MM.1S (cell line): ENCODE measurements around the gene TUBB4B.

ENCODE experiments used
- EZH2 ChIP-seq: fragments of 300-600 bp; sonication (generic); optimal IDR thresholded peaks from 2 replicates; pipeline ENCODE3; 2017; ENCODE audit warnings: low read depth, mild to moderate bottlenecking, antibody characterized with exemption, low read length, mixed read lengths
- EZH2phosphoT487 ChIP-seq: fragments of 300-600 bp; sonication (generic); IDR thresholded peaks from 2 replicates; pipeline ENCODE4 v1.6.1; 2018; ENCODE audit warnings: antibody characterized with exemption, low read length
- TF ChIP-seq, protein P1 (sequence below): fragments of 300-600 bp; sonication (generic); IDR thresholded peaks from 2 replicates; pipeline ENCODE4 v1.5.1; 2016; ENCODE audit warnings: antibody characterized with exemption, low read length, mixed read lengths

DNA sequence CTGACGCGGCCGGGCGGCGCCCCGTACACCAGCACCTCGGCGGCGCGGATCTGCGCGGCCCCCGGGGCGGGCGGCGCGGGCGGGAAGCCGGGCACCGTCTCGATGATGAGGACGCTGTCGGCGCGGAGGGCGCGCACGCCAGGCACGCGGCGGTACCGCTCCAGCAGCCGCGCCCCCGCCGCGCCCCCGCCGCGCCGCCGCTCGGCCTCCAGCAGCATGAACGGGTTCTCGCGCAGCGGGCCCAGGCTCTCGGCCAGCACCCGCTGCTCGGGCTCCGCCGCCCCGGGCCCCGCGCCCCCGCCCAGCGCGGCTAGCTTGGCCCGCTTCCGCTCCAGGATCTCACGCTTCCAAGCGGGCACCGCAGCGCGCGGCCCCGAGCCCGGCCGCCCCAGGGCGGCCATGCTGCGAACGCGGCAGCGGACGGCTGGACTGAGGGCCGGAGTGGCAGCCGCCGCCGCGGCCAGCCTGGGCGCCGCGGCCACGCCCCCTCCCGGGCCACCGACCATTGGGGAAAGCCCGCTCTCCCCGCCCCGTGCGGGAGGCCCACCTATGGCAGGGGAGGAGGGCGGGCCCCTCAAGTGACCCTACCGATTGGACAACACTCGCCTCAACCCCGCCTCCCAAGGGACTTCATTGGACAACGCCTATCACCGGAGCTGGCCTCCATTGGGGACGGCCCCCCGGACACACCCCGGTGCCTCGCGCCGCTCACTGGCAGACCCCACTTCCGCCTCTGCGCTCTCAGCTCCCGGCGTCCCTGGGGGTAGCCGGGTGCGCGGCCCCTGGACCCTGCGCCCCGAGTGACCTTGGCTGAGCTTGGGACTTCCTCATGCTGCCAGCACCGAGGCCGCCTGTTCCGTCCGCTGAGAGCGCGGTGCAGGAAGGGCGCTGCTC, 40.5 kb upstream of the TUBB4B start, which contains the start of gene TPRN:
- TF ChIP-seq, protein P1, sequence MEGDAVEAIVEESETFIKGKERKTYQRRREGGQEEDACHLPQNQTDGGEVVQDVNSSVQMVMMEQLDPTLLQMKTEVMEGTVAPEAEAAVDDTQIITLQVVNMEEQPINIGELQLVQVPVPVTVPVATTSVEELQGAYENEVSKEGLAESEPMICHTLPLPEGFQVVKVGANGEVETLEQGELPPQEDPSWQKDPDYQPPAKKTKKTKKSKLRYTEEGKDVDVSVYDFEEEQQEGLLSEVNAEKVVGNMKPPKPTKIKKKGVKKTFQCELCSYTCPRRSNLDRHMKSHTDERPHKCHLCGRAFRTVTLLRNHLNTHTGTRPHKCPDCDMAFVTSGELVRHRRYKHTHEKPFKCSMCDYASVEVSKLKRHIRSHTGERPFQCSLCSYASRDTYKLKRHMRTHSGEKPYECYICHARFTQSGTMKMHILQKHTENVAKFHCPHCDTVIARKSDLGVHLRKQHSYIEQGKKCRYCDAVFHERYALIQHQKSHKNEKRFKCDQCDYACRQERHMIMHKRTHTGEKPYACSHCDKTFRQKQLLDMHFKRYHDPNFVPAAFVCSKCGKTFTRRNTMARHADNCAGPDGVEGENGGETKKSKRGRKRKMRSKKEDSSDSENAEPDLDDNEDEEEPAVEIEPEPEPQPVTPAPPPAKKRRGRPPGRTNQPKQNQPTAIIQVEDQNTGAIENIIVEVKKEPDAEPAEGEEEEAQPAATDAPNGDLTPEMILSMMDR, result no peak
- TF ChIP-seq EZH2phosphoT487, result no peak
- TF ChIP-seq EZH2, result no peak
